Activated CD8-positive, alpha-beta T cell treated with anti-CD3 and anti-CD28 coated beads for 36 hours (primary cell): ENCODE measurements around the gene NT5C3B. TPM values are rescaled to one million over a fixed set of nuclear protein-coding genes. Genes with fewer than 3 reads are reported as not detected.
"Not testable (repeated sequence)": the region's sequence is repeated elsewhere in the genome, so short reads cannot be mapped to it uniquely, and the experiment has no call there.

ENCODE experiments used
- ATAC-seq: fragments of 200-7000 bp; cut with Tn5 transposase; one replicate; pipeline ENCODE4 v1.10.0; 2021; ENCODE audit warnings: mild to moderate bottlenecking, moderate library complexity
- CTCF ChIA-PET: fragments of 350-600 bp; sonication (Branson Sonifier 250); formaldehyde crosslinking; loops from one replicate; lab custom pipeline; 2021; ENCODE audit warnings: antibody characterized with exemption; lab: Charles Lee
- POLR2A ChIA-PET: fragments of 350-600 bp; sonication (Branson Sonifier 250); formaldehyde crosslinking; loops from one replicate; lab custom pipeline; 2021; ENCODE audit warnings: antibody characterized with exemption; lab: Charles Lee
- DNase-seq: peaks from one replicate; pipeline ENCODE4 v3.0.0-alpha.2; 2020
- H3K27ac Mint-ChIP-seq: one replicate; pipeline ENCODE4 v1.8.0; 2021; ENCODE audit warnings: mild to moderate bottlenecking, mixed read lengths
- H3K27me3 Mint-ChIP-seq: one replicate; pipeline ENCODE4 v1.8.0; 2021; ENCODE audit warnings: mixed read lengths
- H3K36me3 Mint-ChIP-seq: one replicate; pipeline ENCODE4 v1.8.0; 2021; ENCODE audit warnings: low read depth, mixed read lengths
- H3K4me1 Mint-ChIP-seq: one replicate; pipeline ENCODE4 v1.8.0; 2021; ENCODE audit warnings: low read depth, mixed read lengths
- H3K4me3 Mint-ChIP-seq: one replicate; pipeline ENCODE4 v1.8.0; 2021; ENCODE audit warnings: mild to moderate bottlenecking, moderate library complexity, mixed read lengths
- H3K9me3 Mint-ChIP-seq: one replicate; pipeline ENCODE4 v1.8.0; 2021; ENCODE audit warnings: mixed read lengths
- intact Hi-C: fragments of 100-400 bp; cut with micrococcal nuclease; formaldehyde crosslinking; loops from one replicate; pipeline ENCODE4 v1.10.0; 2022
- total RNA-seq, 2 experiments: library from RNA; stranded (reverse); gene quantifications; one replicate each; pipeline ENCODE4 v1.2.3, GENCODE V29; 2021
- TF ChIP-seq, protein P1 (sequence below): fragments of 200-600 bp; IDR thresholded peaks from one replicate; pipeline ENCODE4 v1.8.0; 2022; ENCODE audit warnings: antibody characterized with exemption, mild to moderate bottlenecking

The NT5C3B gene
- total RNA-seq, 2 experiments from 2014 or later: 30.5 to 32.3 TPM

DNA sequence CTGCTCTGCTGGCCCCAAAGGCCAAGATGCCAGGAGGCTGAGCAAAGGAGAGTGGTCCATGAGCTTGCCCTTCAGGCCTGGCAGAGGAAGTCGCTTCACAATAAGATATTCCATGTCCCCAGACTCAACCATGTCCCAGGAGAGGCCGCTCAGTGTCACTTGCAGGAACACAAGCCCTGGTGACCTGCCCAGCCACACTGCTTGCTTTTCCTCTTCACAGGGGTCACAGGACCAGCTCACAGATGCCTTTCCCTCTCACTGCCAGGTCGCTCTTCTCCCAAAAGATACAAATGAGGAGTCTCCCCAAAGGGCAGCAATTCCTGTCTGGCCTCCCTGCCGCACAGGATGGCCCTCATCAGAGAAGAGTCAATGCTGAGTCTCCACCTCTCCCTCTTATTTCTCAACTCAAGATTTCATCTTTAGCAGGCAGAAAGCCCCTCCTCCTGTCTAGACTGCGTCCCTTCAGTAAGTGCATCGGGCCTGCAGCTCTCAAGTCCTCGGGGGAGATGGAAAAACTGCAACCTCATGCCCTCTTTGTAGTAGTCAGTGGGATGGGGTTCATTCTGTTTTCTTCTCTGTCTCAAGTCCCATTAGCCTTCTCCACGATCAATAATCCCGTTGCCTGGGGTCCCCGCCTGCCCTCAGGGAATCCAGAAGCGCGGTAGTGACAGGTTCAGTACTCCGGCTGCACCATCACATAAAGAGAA lies 54.5 kb downstream of the NT5C3B start:
- POLR2A ChIA-PET: no interaction called here
- Mint-ChIP-seq H3K27ac (no peak overlapping the region), H3K4me3 (no peak overlapping the region), H3K9me3 (no peaks in the 10 kb centered on the region), H3K4me1 (peaks cover 11% of the 10 kb centered on the region), H3K27me3 (peaks cover 23% of the 10 kb centered on the region), H3K36me3 (no peaks in the 10 kb centered on the region)
- DNase-seq: no peak
- intact Hi-C loops: no loop called here
- TF ChIP-seq, protein P1, sequence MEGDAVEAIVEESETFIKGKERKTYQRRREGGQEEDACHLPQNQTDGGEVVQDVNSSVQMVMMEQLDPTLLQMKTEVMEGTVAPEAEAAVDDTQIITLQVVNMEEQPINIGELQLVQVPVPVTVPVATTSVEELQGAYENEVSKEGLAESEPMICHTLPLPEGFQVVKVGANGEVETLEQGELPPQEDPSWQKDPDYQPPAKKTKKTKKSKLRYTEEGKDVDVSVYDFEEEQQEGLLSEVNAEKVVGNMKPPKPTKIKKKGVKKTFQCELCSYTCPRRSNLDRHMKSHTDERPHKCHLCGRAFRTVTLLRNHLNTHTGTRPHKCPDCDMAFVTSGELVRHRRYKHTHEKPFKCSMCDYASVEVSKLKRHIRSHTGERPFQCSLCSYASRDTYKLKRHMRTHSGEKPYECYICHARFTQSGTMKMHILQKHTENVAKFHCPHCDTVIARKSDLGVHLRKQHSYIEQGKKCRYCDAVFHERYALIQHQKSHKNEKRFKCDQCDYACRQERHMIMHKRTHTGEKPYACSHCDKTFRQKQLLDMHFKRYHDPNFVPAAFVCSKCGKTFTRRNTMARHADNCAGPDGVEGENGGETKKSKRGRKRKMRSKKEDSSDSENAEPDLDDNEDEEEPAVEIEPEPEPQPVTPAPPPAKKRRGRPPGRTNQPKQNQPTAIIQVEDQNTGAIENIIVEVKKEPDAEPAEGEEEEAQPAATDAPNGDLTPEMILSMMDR: no peak
- ATAC-seq: no peak
- CTCF ChIA-PET: no interaction called here

DNA sequence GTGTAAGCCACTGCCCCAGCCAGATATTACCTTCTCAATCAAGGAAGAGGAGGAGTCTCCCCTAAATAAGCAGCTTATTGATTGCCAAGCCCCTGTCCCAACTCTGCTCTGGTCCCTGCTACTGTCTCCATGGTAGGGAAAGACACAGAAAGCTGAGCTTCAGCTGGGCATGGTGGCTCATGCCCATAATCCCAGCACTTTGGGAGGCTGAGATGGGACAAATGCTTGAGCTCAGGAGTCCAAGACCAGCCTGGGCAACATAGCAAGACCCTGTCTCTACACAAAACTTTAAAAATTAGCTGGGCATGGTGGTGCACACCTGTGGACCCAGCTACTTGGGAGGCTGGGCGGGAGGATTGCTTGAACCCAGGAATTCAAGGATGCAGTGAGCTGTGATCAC lies 56.1 kb downstream of the NT5C3B start:
- Mint-ChIP-seq H3K4me1 (peaks cover 4% of the 10 kb centered on the region), H3K9me3 (no peaks in the 10 kb centered on the region), H3K27ac (no peak overlapping the region), H3K27me3 (peaks cover 18% of the 10 kb centered on the region), H3K4me3 (no peak overlapping the region), H3K36me3 (no peaks in the 10 kb centered on the region)
- intact Hi-C loops: no loop called here
- TF ChIP-seq, protein P1: no peak
- ATAC-seq (no peak), DNase-seq (no peak)
- POLR2A ChIA-PET: no interaction called here
- CTCF ChIA-PET: interaction anchor here (1.3 to 1.7 kb wide), 3 partner anchors 22 to 84 kb away, joined by 4 to 6 read pairs (median 4); no protein-coding TSS in a partner anchor

DNA sequence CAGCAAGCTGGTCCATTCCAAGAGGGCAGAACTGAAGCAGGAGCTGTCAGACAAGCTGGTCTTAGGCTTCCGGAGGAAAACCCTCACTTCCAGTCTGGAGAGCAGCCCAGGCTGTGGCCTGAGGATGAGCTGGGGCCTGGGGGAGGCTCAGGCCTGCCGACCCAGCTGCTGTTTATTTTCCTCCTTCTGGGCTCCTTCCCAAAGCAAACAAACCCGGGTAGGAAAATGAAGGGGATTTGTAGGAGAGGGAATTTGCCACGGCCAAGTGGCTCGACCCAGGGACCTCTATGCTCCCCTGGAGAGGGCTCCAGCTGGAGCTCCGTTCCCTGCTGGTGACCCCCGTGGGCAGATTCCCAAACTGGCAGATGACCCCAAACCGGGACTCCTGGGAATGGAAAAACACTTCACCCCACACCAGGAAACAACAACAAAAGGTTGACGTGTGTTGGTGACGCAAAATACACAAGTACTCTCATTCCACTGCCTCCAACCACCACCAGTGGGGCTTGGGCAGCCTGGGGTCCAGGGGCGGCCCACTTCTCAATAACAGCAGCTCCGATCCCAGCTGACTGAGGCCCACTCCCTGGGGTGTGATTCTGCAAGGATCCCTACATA lies 58.4 kb downstream of the NT5C3B start:
- no peak for DNase-seq
- intact Hi-C loops: no loop called here
- Mint-ChIP-seq H3K27me3 (peaks cover 6% of the 10 kb centered on the region), H3K36me3 (no peaks in the 10 kb centered on the region), H3K4me3 (no peak overlapping the region), H3K4me1 (no peaks in the 10 kb centered on the region), H3K9me3 (no peaks in the 10 kb centered on the region), H3K27ac (no peak overlapping the region)
- TF ChIP-seq, protein P1: no peak
- ATAC-seq: no peak
- CTCF ChIA-PET: interaction anchor here (0.8 to 1.0 kb wide), 2 partner anchors 9 to 24 kb away, joined by 3 read pairs; partner anchors contain the start of gene JUP
- POLR2A ChIA-PET: no interaction called here

DNA sequence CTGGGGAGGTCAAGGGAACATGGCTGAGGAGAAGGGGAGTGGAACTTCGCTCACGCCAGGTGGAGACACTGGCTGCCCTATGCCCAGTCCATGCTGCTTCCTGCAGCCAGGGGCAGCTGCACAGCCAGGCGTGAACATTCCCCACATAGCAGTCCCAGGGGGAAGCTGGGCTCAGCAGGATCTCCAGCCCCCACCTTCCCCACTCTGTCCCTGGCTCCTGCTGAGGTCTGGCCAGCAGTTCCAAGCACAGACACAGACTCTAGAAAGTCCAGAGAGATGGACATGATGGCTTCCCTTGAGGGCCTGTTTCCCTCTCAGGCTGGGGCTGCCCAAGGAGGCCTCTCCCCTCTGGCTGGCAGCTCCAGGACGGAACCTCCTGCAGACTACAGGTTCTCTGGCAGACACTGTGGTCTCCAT lies 58.9 kb downstream of the NT5C3B start:
- ChIA-PET CTCF (interaction anchor here (0.8 to 1.0 kb wide), 2 partner anchors 10 to 25 kb away, joined by 3 read pairs; partner anchors contain the start of gene JUP), POLR2A (no interaction called here)
- DNase-seq (no peak), ATAC-seq (no peak)
- no peaks in the 10 kb centered on the region for H3K4me1 Mint-ChIP-seq
- no peaks in the 10 kb centered on the region for H3K36me3 Mint-ChIP-seq
- H3K9me3 Mint-ChIP-seq: no peaks in the 10 kb centered on the region
- H3K27ac Mint-ChIP-seq: no peak overlapping the region
- TF ChIP-seq, protein P1: no peak
- peaks cover 2% of the 10 kb centered on the region for H3K27me3 Mint-ChIP-seq
- no peak overlapping the region for H3K4me3 Mint-ChIP-seq
- intact Hi-C loops: no loop called here

DNA sequence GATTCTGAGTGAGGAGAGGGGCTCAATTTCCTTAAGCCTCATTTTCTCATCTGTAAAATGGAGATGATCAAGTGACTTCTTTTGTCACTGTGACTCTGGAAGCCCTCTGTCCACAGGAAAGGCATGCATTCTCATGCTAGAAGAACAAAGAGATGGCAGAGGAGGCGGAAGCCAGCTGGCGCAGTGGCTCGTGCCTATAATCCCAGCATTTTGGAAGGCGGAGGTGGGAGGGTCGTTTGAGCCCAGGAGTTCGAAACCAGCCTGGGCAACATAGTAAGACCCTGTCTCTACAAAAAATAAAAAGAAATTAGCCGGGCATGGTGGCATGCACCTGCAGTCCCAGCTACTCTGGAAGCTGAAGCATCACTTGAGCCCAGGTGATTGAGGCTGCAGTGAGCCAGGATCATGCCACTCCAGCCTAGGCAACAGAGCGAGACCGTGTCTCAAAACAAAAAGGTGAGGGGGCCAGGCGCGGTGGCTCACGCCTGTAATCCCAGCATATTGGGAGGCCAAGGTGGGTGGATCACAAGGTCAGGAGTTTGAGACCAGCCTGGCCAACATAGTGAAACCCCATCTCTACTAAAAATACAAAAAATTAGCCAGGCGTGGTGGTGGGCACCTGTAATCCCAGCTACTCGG lies 59.7 kb downstream of the NT5C3B start:
- H3K4me3 Mint-ChIP-seq, H3K36me3 Mint-ChIP-seq, H3K9me3 Mint-ChIP-seq, DNase-seq, H3K4me1 Mint-ChIP-seq, ATAC-seq, H3K27ac Mint-ChIP-seq, intact Hi-C loops, H3K27me3 Mint-ChIP-seq, POLR2A ChIA-PET: not testable (repeated sequence)
- CTCF ChIA-PET: interaction anchor here (1.1 kb wide), 1 partner anchor 25 kb away, joined by 3 read pairs; no protein-coding TSS in a partner anchor
